ENCODE data around the gene OGDH. TPM values are rescaled to one million over a fixed set of nuclear protein-coding genes. Genes with fewer than 3 reads are reported as not detected.

OGDH gene
- total and polyA plus RNA-seq, 2 of the 4 experiments (the other 2 are of a cell fraction), result 47.4 to 56.5 TPM

GRCh38 chr7:44748948-44749731 lies 142.7 kb downstream of the OGDH start:
- no peak for DNase-seq

More at GRCh38 chr7:44748948-44749731, 142.7 kb downstream of the OGDH start:
- Histone ChIP-seq H3K4me3 (ENCODE audit: insufficient read depth, low read depth, low read length) (peak overlapping the region; percentile 99), H3K9me3 (ENCODE audit: control insufficient read depth, insufficient read depth, low read length) (no peaks in the 10 kb centered on the region), H4K5ac (ENCODE audit: low read depth, low read length) (no peak overlapping the region), H3K56ac (ENCODE audit: extremely low read depth, insufficient read depth, low read length) (no peak overlapping the region), H3K9ac (ENCODE audit: low read depth, low read length) (peak overlapping the region; percentile 84), H3K9me1 (ENCODE audit: insufficient read depth, low read length) (peaks cover 14% of the 10 kb centered on the region), H2BK5ac (ENCODE audit: low read depth, low read length, poor library complexity, severe bottlenecking) (peak overlapping the region; percentile 30), H2BK15ac (ENCODE audit: low read depth, low read length) (no peak overlapping the region; the same call in 2 of the 3 replicates), H2AK5ac (ENCODE audit: low read depth, low read length) (peak overlapping the region; percentile 37), H2BK20ac (ENCODE audit: low read depth, low read length) (no peak overlapping the region), H3K36me3 (ENCODE audit: control insufficient read depth, insufficient read depth, low read length) (peaks cover 2% of the 10 kb centered on the region; the same call in 1 of the 2 replicates), H3K27ac (ENCODE audit: insufficient read depth, low read length) (peak overlapping the region; percentile 58; the same call in 1 of the 2 replicates), H2BK120ac (ENCODE audit: low read depth, low read length) (no peak overlapping the region), H2AK9ac (replicated peaks; ENCODE audit: low read depth, low read length, poor library complexity) (peak overlapping the region; percentile 91), H3K18ac (ENCODE audit: low read depth, low read length) (no peak overlapping the region), H3K27me3 (ENCODE audit: control insufficient read depth, insufficient read depth, low read length) (no peaks in the 10 kb centered on the region), H4K8ac (ENCODE audit: low read depth in 2 of 2, low read length in 2 of 2) (no peak overlapping the region; a peak in 1 of 4 replicates), H2AFZ (replicated peaks; ENCODE audit: low read length, poor library complexity) (peak overlapping the region; percentile 91), H3K4ac (ENCODE audit: low read depth, low read length) (peak overlapping the region; percentile 79), H3K4me2 (ENCODE audit: low read depth, low read length) (peak overlapping the region; percentile 98), H3K23ac (ENCODE audit: low read depth, low read length) (peak overlapping the region; percentile 81), H3K4me1 (ENCODE audit: control insufficient read depth, insufficient read depth, low read length) (peaks cover 20% of the 10 kb centered on the region), H3K14ac (replicated peaks; ENCODE audit: low read depth, low read length) (peak overlapping the region; percentile 74), H4K91ac (ENCODE audit: insufficient read depth, low read depth, low read length) (peak overlapping the region; percentile 59; the same call in 1 of the 2 replicates), H4K20me1 (ENCODE audit: insufficient read depth, low read length) (peaks cover 31% of the 10 kb centered on the region), H3K79me1 (ENCODE audit: low read depth in 1 of 2, low read length in 2 of 2) (peaks cover 19 to 51% of the 10 kb centered on the region in 2 experiments)
- CTCF ChIA-PET, result no interaction called here
- 0 out of 2 replicates have a peak, but pooled peaks have one; percentile 17 for TF ChIP-seq CHD1 (IDR thresholded peaks at IDR 0.05; ENCODE audit: low read depth, low read length)
- TF ChIP-seq USF2 (IDR thresholded peaks at IDR 0.05; ENCODE audit: low read depth, low read length), result no peak
- 1% methylated on average over 30 of the region's 60 CpGs; no CpG with 5 or more reads in 1 of the 2 experiments for WGBS, 2 experiments (ENCODE audit: extremely low coverage in 2 of 2, insufficient read length in 1 of 2)
- no TSS peak for BruUV-seq (replicated peaks)
- in situ Hi-C loops (cut with MboI; ENCODE audit: low sequenced_read_pairs) (no loop called here), intact Hi-C loops (cut with micrococcal nuclease) (loop anchor here (1.0 to 2.0 kb wide), 2 partner anchors 98 to 142 kb away; partner anchors contain the start of gene OGDH), dilution Hi-C loops (cut with HindIII; ENCODE audit: low sequenced_read_pairs, unreplicated experiment) (no loop called here)
- ATAC-seq (ENCODE audit: low read depth), result no peak
- POLR2A ChIA-PET (ENCODE audit: unreplicated experiment), result interaction anchor here (0.6 to 1.0 kb wide), 2 partner anchors 13 to 143 kb away, joined by 5 to 6 read pairs; partner anchors contain the start of gene OGDH

Data from IMR-90 (cell line).